Measurements from ENCODE around the gene CNKSR2. TPM values are rescaled to one million over a fixed set of nuclear protein-coding genes. Genes with fewer than 3 reads are reported as not detected.

Gene CNKSR2
- total RNA-seq, 1 experiment from 2014 or later: not detected

GRCh38 chrX:21656587-21657317 is 282.5 kb downstream of the CNKSR2 start:
- H3K9me2 ChIP-seq (ENCODE audit: insufficient read depth): no peaks in the 10 kb centered on the region
- ATAC-seq (no peak), DNase-seq (ENCODE audit: low read depth, low spot score) (no peak)
- ChIA-PET CTCF (no interaction called here), RAD21 (ENCODE audit: low non-redundant PET in 1 of 2, low total read pairs in 2 of 2, uncharacterized antibody in 2 of 2, unreplicated experiment in 2 of 2) (no interaction called here), POLR2A (no interaction called here)
- intact Hi-C loops (cut with micrococcal nuclease): no loop called here
- no peaks in the 10 kb centered on the region for H3K27me3 ChIP-seq (ENCODE audit: insufficient read depth, low read length)
- no peak overlapping the region for H3K4me3 ChIP-seq (replicated peaks in 1 of 2; ENCODE audit: low read depth in 1 of 2, low read length in 2 of 2)
- no peak overlapping the region for H3K9ac ChIP-seq (ENCODE audit: low read length)
- H3K4me2 ChIP-seq (ENCODE audit: low read length): no peak overlapping the region
- H4K20me1 ChIP-seq (ENCODE audit: insufficient read depth): no peaks in the 10 kb centered on the region
- H2AFZ ChIP-seq (ENCODE audit: low read depth, low read length, poor library complexity, severe bottlenecking): no peak overlapping the region
- H3K79me2 ChIP-seq (ENCODE audit: insufficient read depth, low read length): no peaks in the 10 kb centered on the region
- no peaks in the 10 kb centered on the region for H3K4me1 ChIP-seq (ENCODE audit: control insufficient read depth in 1 of 2, insufficient read depth in 2 of 2, low read length in 2 of 2)
- H3K27ac ChIP-seq (ENCODE audit: low read depth, low read length): no peak overlapping the region
- no peaks in the 10 kb centered on the region for H3K9me3 ChIP-seq (ENCODE audit: control insufficient read depth in 1 of 2, insufficient read depth in 1 of 2, low read depth in 1 of 2, low read length in 2 of 2)
- H3K36me3 ChIP-seq (ENCODE audit: control insufficient read depth in 1 of 2, insufficient read depth in 2 of 2, low read length in 2 of 2): no peaks in the 10 kb centered on the region
- TF ChIP-seq MAX (IDR thresholded peaks at IDR 0.05): no peak
- no peak for TF ChIP-seq CTCF (IDR thresholded peaks at IDR 0.05 in 2 of 3, conservative IDR thresholded peaks at IDR 0.05 in 1 of 3; ENCODE audit: borderline replicate concordance in 1 of 3, insufficient read depth in 1 of 3, low read depth in 2 of 3, low read length in 2 of 3)
- TF ChIP-seq TCF7L2 (IDR thresholded peaks at IDR 0.05; ENCODE audit: borderline replicate concordance, extremely low read depth, insufficient read depth, insufficient read length): no peak
- BruUV-seq (replicated peaks): no TSS peak

GRCh38 chrX:21657318-21658151 is 283.3 kb downstream of the CNKSR2 start:
- Histone ChIP-seq H3K36me3 (ENCODE audit: control insufficient read depth in 1 of 2, insufficient read depth in 2 of 2, low read length in 2 of 2) (no peaks in the 10 kb centered on the region), H3K4me3 (replicated peaks in 1 of 2; ENCODE audit: low read depth in 1 of 2, low read length in 2 of 2) (no peak overlapping the region), H3K27me3 (ENCODE audit: insufficient read depth, low read length) (no peaks in the 10 kb centered on the region), H3K9me3 (ENCODE audit: control insufficient read depth in 1 of 2, insufficient read depth in 1 of 2, low read depth in 1 of 2, low read length in 2 of 2) (no peaks in the 10 kb centered on the region), H2AFZ (ENCODE audit: low read depth, low read length, poor library complexity, severe bottlenecking) (no peak overlapping the region), H3K4me1 (ENCODE audit: control insufficient read depth in 1 of 2, insufficient read depth in 2 of 2, low read length in 2 of 2) (no peaks in the 10 kb centered on the region), H3K9ac (ENCODE audit: low read length) (no peak overlapping the region), H3K9me2 (ENCODE audit: insufficient read depth) (no peaks in the 10 kb centered on the region), H3K27ac (ENCODE audit: low read depth, low read length) (no peak overlapping the region), H3K79me2 (ENCODE audit: insufficient read depth, low read length) (no peaks in the 10 kb centered on the region), H4K20me1 (ENCODE audit: insufficient read depth) (no peaks in the 10 kb centered on the region), H3K4me2 (ENCODE audit: low read length) (no peak overlapping the region)
- intact Hi-C loops (cut with micrococcal nuclease): no loop called here
- ChIA-PET RAD21 (ENCODE audit: low non-redundant PET in 1 of 2, low total read pairs in 2 of 2, uncharacterized antibody in 2 of 2, unreplicated experiment in 2 of 2) (no interaction called here), CTCF (no interaction called here), POLR2A (no interaction called here)
- BruUV-seq (replicated peaks): no TSS peak
- DNase-seq (ENCODE audit: low read depth, low spot score) (no peak), ATAC-seq (no peak)
- TF ChIP-seq REST (IDR thresholded peaks at IDR 0.05; ENCODE audit: low read depth): no peak
- no peak for TF ChIP-seq ATF3 (IDR thresholded peaks at IDR 0.05)
- TF ChIP-seq SRF (IDR thresholded peaks at IDR 0.05; ENCODE audit: low read depth): no peak
- no peak for TF ChIP-seq TCF7L2 (IDR thresholded peaks at IDR 0.05; ENCODE audit: borderline replicate concordance, extremely low read depth, insufficient read depth, insufficient read length)
- no peak for TF ChIP-seq ZNF274 (IDR thresholded peaks at IDR 0.05; ENCODE audit: low read depth, low read length)
- no peak for TF ChIP-seq CEBPB (IDR thresholded peaks at IDR 0.05; ENCODE audit: low read depth)
- TF ChIP-seq ELF1 (IDR thresholded peaks at IDR 0.05; ENCODE audit: borderline replicate concordance, low read depth): no peak
- no peak for TF ChIP-seq POLR2AphosphoS5 (IDR thresholded peaks at IDR 0.05; ENCODE audit: low read depth, low read length)

Data from HCT116 (cell line).